T-helper 17 cell (primary cell): ENCODE measurements around the gene ZSWIM5. TPM values are rescaled to one million over a fixed set of nuclear protein-coding genes. Genes with fewer than 3 reads are reported as not detected.
A peak's percentile ranks its signal among the peaks of the same experiment; 100 is the strongest.
"Not testable (repeated sequence)": the region's sequence is repeated elsewhere in the genome, so short reads cannot be mapped to it uniquely, and the experiment has no call there.

Experiments
- ATAC-seq: fragments of 150-1000 bp; cut with Tn5 transposase; 2 replicates; pipeline ENCODE4 v1.10.0; 2021; ENCODE audit warnings: mild to moderate bottlenecking, moderate library complexity
- DNase-seq, 3 donors: peaks; one replicate each; pipeline versions ENCODE4 v3.0.0 to v3.0.0-alpha.2; 2020 to 2021
- H3K9me3 ChIP-seq: one replicate; pipeline ENCODE4 v1.7.0; 2013; ENCODE audit warnings: low read length, mild to moderate bottlenecking; ENCODE audit not compliant: control insufficient read depth, poor library complexity, severe bottlenecking
- H3K27ac Mint-ChIP-seq: one replicate; pipeline ENCODE4 v1.8.0; 2022; ENCODE audit warnings: mild to moderate bottlenecking, moderate library complexity, mixed read lengths
- H3K27me3 Mint-ChIP-seq: one replicate; pipeline ENCODE4 v1.8.0; 2022; ENCODE audit warnings: mixed read lengths
- H3K36me3 Mint-ChIP-seq: one replicate; pipeline ENCODE4 v1.8.0; 2022; ENCODE audit warnings: low read depth, mixed read lengths
- H3K4me1 Mint-ChIP-seq: one replicate; pipeline ENCODE4 v1.8.0; 2022; ENCODE audit warnings: mild to moderate bottlenecking, mixed read lengths
- H3K4me3 Mint-ChIP-seq: one replicate; pipeline ENCODE4 v1.8.0; 2022; ENCODE audit warnings: mild to moderate bottlenecking, moderate library complexity, mixed read lengths
- total RNA-seq, 4 donors: library from RNA in 2 of 4; stranded (reverse) in 2 of 4; gene quantifications; one replicate each; pipeline ENCODE4 v1.2.3 and lab custom pipeline; 2022 to 2026

ZSWIM5 gene
- total RNA-seq, 2 donors from 2014 or later = 1.6 to 2.1 TPM

DNA sequence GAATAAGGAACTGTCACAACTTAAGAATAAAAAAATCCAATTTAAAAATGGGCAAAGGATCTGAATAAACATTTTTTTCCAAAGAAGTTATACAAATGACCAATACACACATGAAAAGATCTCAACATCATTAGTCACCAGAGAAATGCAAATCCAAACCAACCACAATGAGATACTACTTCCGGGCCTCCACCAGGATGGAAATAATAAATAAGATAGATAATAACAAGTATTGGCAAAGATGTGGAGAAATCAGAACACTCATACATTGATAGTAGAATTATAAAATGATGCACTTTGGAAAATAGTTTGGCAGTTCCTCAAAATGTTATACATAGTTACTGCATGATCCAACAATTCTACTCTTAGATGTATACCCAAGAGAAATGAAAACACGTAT is 18.7 kb downstream of the ZSWIM5 start:
- ATAC-seq (no peak), DNase-seq (no peak)
- Mint-ChIP-seq H3K4me1 (peaks cover 8% of the 10 kb centered on the region), H3K4me3 (no peak overlapping the region), H3K36me3 (no peaks in the 10 kb centered on the region), H3K27me3 (no peaks in the 10 kb centered on the region), H3K27ac (no peak overlapping the region)
- H3K9me3 ChIP-seq = no peaks in the 10 kb centered on the region

DNA sequence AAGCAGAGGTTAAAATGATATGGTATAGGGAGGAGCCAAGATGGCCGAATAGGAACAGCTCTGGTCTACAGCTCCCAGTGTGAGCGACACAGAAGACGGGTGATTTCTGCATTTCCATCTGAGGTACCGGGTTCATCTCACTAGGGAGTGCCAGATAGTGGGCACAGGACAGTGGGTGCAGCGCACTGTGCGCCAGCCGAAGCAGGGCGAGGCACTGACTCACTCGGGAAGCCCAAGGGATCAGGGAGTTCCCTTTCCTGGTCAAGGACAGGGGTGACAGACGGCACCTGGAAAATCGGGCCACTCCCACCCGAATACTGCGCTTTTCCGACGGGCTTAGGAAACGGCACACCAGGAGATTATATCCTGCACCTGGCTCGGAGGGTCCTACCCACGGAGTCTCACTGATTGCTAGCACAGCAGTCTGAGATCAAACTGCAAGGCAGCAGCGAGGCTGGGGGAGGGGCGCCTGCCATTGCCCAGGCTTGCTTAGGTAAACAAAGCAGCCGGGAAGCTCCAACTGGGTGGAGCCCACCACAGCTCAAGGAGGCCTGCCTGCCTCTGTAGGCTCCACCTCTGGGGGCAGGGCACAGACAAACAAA is 26.4 kb downstream of the ZSWIM5 start:
- ATAC-seq, H3K9me3 ChIP-seq, H3K4me3 Mint-ChIP-seq, H3K27ac Mint-ChIP-seq, H3K4me1 Mint-ChIP-seq, H3K36me3 Mint-ChIP-seq, H3K27me3 Mint-ChIP-seq, DNase-seq: not testable (repeated sequence)

DNA sequence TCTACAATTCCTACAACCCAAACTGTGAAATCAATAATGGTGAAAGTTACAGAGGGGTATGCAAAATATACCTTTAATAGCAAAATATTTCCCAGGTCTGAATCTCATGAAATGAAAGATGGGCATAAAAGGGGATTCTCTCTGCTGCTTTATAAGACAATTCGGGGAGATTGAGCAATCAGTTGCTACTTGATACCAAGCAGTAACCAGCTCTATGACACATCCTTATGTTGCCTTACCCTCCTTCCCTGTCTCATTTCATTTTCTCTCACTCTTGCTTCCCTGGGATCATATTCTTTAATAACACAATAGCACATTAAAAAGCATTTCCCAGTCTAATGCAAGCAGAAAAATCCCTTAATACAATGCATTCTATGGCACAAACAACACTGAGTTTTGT is 29.0 kb downstream of the ZSWIM5 start:
- no peak for ATAC-seq

DNA sequence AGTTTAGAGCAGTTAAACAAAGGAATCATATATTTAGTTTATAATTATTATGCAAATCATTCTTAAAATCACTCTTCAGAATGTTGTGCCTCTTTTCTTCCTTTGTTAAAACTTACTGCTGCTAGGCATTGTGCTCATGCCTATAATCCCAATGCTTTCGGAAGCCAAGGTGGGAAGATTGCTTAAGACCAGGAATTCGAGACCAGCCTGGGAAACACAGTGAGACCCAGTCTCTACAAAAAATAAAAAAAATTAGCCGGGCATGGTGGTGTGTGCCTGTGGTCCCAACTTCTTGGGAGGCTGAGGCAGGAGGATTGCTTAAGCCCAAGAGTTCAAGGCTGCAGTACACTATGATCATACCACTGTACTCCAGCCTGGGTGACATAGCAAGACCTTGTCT is 33.6 kb downstream of the ZSWIM5 start:
- no peak for ATAC-seq
- H3K9me3 ChIP-seq = no peaks in the 10 kb centered on the region
- H3K4me1 Mint-ChIP-seq = no peaks in the 10 kb centered on the region
- H3K27me3 Mint-ChIP-seq = no peaks in the 10 kb centered on the region
- H3K36me3 Mint-ChIP-seq = no peaks in the 10 kb centered on the region
- H3K27ac Mint-ChIP-seq = no peak overlapping the region
- H3K4me3 Mint-ChIP-seq = no peak overlapping the region
- no peak for DNase-seq

More for the DNA sequence above, 29.0 kb downstream of the ZSWIM5 start:
- no peak overlapping the region for H3K27ac Mint-ChIP-seq
- no peak overlapping the region for H3K4me3 Mint-ChIP-seq
- no peaks in the 10 kb centered on the region for H3K9me3 ChIP-seq
- no peaks in the 10 kb centered on the region for H3K36me3 Mint-ChIP-seq
- H3K4me1 Mint-ChIP-seq = no peaks in the 10 kb centered on the region
- DNase-seq = no peak
- no peaks in the 10 kb centered on the region for H3K27me3 Mint-ChIP-seq

DNA sequence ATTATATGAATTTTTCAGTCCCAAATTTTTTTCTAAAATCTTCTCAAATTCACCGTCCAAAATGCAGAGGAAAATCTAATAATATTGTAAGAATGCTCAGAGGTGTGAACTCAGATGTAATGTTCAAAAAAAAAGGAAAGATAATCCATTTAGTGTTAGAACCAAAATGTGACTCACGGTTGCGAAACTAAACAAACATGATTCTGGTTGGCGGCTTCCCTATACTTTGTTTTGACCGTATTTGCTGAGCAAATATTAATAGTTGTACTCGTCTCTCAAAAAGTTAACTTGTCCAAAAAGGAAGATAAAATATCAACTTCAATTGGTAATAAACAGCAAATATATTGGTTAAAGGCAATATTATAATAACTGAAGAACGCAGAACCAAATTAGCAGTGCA is 34.4 kb downstream of the ZSWIM5 start:
- no peak overlapping the region for H3K27ac Mint-ChIP-seq

DNA sequence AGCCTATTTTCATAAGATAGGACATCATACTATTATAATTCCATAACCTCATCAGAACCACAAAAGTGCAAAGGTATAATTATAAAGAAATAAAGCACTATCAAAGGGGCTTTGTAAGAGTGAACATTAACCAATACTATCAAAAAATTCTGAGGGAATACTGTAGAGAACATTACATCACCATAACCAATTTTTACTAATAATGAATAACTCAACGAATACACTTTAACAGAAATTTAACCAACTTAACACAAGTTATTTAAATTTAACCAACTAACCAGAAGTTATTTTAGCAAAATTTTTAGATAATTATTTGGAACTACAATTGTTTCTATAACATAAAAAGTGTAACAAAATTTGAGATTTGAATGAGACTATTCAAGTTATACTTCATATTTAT is 34.8 kb downstream of the ZSWIM5 start:
- Mint-ChIP-seq H3K27ac (no peak overlapping the region), H3K27me3 (no peaks in the 10 kb centered on the region), H3K4me1 (no peaks in the 10 kb centered on the region), H3K36me3 (no peaks in the 10 kb centered on the region), H3K4me3 (no peak overlapping the region)
- no peaks in the 10 kb centered on the region for H3K9me3 ChIP-seq
- DNase-seq (no peak), ATAC-seq (no peak)

More for the DNA sequence above, 34.4 kb downstream of the ZSWIM5 start:
- Mint-ChIP-seq H3K4me3 (no peak overlapping the region), H3K27me3 (no peaks in the 10 kb centered on the region), H3K4me1 (no peaks in the 10 kb centered on the region), H3K36me3 (no peaks in the 10 kb centered on the region)
- no peaks in the 10 kb centered on the region for H3K9me3 ChIP-seq
- ATAC-seq = no peak
- DNase-seq = no peak

- ATAC-seq = no peak
- no peaks in the 10 kb centered on the region for H3K27me3 Mint-ChIP-seq
- no peak overlapping the region for H3K27ac Mint-ChIP-seq
- no peaks in the 10 kb centered on the region for H3K4me1 Mint-ChIP-seq
- H3K36me3 Mint-ChIP-seq = no peaks in the 10 kb centered on the region
- H3K4me3 Mint-ChIP-seq = no peak overlapping the region
- DNase-seq = no peak
- H3K9me3 ChIP-seq = no peaks in the 10 kb centered on the region
Measured at GRCh38 chr1:45170151-45170742, 36.2 kb downstream of the ZSWIM5 start.

DNA sequence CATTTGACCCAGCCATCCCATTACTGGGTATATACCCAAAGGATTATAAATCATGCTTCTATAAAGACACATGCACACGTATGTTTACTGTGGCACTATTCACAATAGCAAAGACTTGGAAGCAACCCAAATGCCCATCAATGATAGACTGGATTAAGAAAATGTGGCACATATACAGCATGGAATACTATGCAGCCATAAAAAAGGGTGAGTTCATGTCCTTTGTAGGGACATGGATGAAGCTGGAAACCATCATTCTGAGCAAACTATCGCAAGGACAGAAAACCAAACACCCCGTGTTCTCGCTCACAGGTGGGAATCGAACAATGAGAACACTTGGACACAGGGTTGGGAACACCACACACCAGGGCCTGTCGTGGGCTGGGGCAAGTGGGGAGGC is 38.5 kb downstream of the ZSWIM5 start:
- not testable (repeated sequence) for H3K27ac Mint-ChIP-seq, ATAC-seq, H3K27me3 Mint-ChIP-seq

GRCh38 chr1:45164307-45164706 is 42.1 kb downstream of the ZSWIM5 start:
- DNase-seq, H3K9me3 ChIP-seq, H3K36me3 Mint-ChIP-seq, ATAC-seq, H3K27ac Mint-ChIP-seq, H3K27me3 Mint-ChIP-seq, H3K4me3 Mint-ChIP-seq, H3K4me1 Mint-ChIP-seq: not testable (repeated sequence)

More for the DNA sequence above, 38.5 kb downstream of the ZSWIM5 start:
- not testable (repeated sequence) for H3K4me3 Mint-ChIP-seq, DNase-seq, H3K9me3 ChIP-seq, H3K36me3 Mint-ChIP-seq, H3K4me1 Mint-ChIP-seq

DNA sequence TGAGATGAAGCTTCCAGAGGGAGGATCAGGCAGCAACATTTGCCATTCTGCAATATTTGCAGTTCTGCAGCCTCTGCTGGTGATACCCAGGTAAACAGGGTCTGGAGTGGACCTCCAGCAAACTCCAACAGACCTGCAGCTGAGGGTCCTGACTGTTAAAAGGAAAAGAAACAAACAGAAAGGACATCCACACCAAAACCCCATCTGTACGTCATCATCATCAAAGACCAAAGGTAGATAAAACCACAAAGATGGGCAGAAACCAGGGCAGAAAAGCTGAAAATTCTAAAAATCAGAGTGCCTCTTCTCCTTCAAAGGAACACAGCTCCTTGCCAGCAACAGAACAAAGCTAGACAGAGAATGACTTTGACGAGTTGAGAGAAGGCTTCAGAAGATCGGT is 43.3 kb downstream of the ZSWIM5 start:
- not testable (repeated sequence) for H3K36me3 Mint-ChIP-seq, H3K4me1 Mint-ChIP-seq, DNase-seq, ATAC-seq, H3K27ac Mint-ChIP-seq, H3K9me3 ChIP-seq, H3K27me3 Mint-ChIP-seq
- H3K4me3 Mint-ChIP-seq = peak overlapping the region; percentile 26

GRCh38 chr1:45162041-45163035 is 44.1 kb downstream of the ZSWIM5 start:
- not testable (repeated sequence) for ATAC-seq, H3K27me3 Mint-ChIP-seq, H3K27ac Mint-ChIP-seq, H3K9me3 ChIP-seq, H3K36me3 Mint-ChIP-seq, H3K4me1 Mint-ChIP-seq, DNase-seq
- peak overlapping the region; percentile 26 for H3K4me3 Mint-ChIP-seq

DNA sequence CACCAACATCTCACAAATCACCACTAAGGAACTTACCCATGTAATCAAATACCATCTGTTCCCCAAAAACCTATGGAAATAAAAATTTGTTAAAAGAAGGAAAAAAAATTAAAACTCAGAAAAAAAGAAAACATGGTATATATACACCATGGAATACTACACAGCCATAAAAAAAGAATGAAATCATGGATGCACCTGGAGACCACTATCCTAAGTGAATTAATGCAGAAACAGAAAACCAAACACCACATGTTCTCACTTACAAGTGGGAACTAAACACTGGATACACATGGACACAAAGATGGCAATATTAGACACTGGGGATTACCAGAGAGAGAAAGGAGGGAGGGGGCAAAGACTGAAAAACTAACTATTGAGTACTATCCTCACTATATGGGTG is 50.4 kb downstream of the ZSWIM5 start:
- H3K4me1 Mint-ChIP-seq = peaks cover 2% of the 10 kb centered on the region
- H3K9me3 ChIP-seq = no peaks in the 10 kb centered on the region
- H3K4me3 Mint-ChIP-seq = no peak overlapping the region
- H3K36me3 Mint-ChIP-seq = peaks cover 2% of the 10 kb centered on the region
- ATAC-seq (no peak), DNase-seq (no peak)
- no peaks in the 10 kb centered on the region for H3K27me3 Mint-ChIP-seq
- H3K27ac Mint-ChIP-seq = no peak overlapping the region

DNA sequence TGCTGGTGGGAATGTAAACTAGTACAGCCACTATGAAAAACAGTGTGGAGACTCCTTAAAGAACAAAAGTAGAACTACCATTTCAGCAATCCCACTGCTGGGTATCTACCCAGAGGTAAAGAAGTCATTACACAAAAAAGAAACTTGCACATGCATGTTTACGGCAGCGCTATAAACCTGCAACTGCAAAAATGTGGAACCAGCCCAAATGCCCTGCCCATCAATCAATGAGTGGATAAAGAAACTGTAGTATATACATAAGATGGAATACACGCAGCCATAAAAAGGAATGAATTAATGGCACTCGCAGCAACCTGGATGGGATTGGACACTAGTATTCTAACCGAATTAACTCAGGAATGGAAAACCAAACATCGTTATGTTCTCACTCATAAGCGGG is 51.0 kb downstream of the ZSWIM5 start:
- no peaks in the 10 kb centered on the region for H3K9me3 ChIP-seq
- ATAC-seq (no peak), DNase-seq (no peak)
- Mint-ChIP-seq H3K4me1 (peaks cover 2% of the 10 kb centered on the region), H3K27ac (no peak overlapping the region), H3K36me3 (peaks cover 2% of the 10 kb centered on the region), H3K27me3 (no peaks in the 10 kb centered on the region), H3K4me3 (no peak overlapping the region)
